SJSA1 (cell line): ENCODE data around the gene CDH23. TPM values are rescaled to one million over a fixed set of nuclear protein-coding genes. Genes with fewer than 3 reads are reported as not detected.

Source experiments
- DNase-seq, 2 experiments: peaks; one replicate each; pipeline ENCODE4 v3.0.0-alpha.2; 2015 to 2020; ENCODE audit warnings: low spot score in 2 of 2, low read depth in 1 of 2
- H3K27ac ChIP-seq: fragments of 250-450 bp; sonication (Bioruptor Pico); 2 replicates; pipeline ENCODE4 v1.5.1; 2020; ENCODE audit warnings: mild to moderate bottlenecking, moderate library complexity
- H3K27me3 ChIP-seq: fragments of 250-450 bp; sonication (Bioruptor Pico); replicated peaks from 2 replicates; pipeline ENCODE4 v1.5.1; 2020; ENCODE audit warnings: mild to moderate bottlenecking, moderate library complexity
- H3K36me3 ChIP-seq: fragments of 250-450 bp; sonication (Bioruptor Pico); 2 replicates; pipeline ENCODE4 v1.5.1; 2020; ENCODE audit warnings: mild to moderate bottlenecking
- H3K4me1 ChIP-seq: fragments of 250-450 bp; sonication (Bioruptor Pico); replicated peaks from 2 replicates; pipeline ENCODE4 v1.6.1; 2021; ENCODE audit warnings: mild to moderate bottlenecking
- H3K4me3 ChIP-seq: fragments of 250-450 bp; sonication (Bioruptor Pico); 2 replicates; pipeline ENCODE4 v1.5.1; 2020; ENCODE audit warnings: mild to moderate bottlenecking
- H3K9me3 ChIP-seq: fragments of 250-450 bp; sonication (Bioruptor Pico); replicated peaks from 2 replicates; pipeline ENCODE4 v1.5.1; 2020; ENCODE audit warnings: mild to moderate bottlenecking
- total RNA-seq: library from RNA; depleted of rRNA; stranded (reverse); fragments of >200 nt; shearing (Covaris generic); gene quantifications from 2 replicates; pipeline ENCODE4 v1.2.3, GENCODE V29; 2014

CDH23 gene
- total RNA-seq, 1 experiment from 2014 or later = 0.37 TPM

- peaks cover 11% of the 10 kb centered on the region for H3K4me1 ChIP-seq
- no peaks in the 10 kb centered on the region for H3K27me3 ChIP-seq
- no peak overlapping the region for H3K27ac ChIP-seq
- no peak overlapping the region for H3K4me3 ChIP-seq
- no peaks in the 10 kb centered on the region for H3K36me3 ChIP-seq
- no peak for DNase-seq
- no peaks in the 10 kb centered on the region for H3K9me3 ChIP-seq
These were observed 331.3 kb downstream of the CDH23 start for GRCh38 chr10:71727738-71728737.

GRCh38 chr10:71729161-71729636 lies 332.5 kb downstream of the CDH23 start:
- no peaks in the 10 kb centered on the region for H3K27me3 ChIP-seq
- no peak for DNase-seq
- H3K4me1 ChIP-seq = peaks cover 11% of the 10 kb centered on the region
- H3K27ac ChIP-seq = no peak overlapping the region
- H3K36me3 ChIP-seq = no peaks in the 10 kb centered on the region
- no peak overlapping the region for H3K4me3 ChIP-seq
- no peaks in the 10 kb centered on the region for H3K9me3 ChIP-seq

- H3K4me3 ChIP-seq = no peak overlapping the region
- DNase-seq = no peak
- no peaks in the 10 kb centered on the region for H3K9me3 ChIP-seq
- H3K27ac ChIP-seq = no peak overlapping the region
- H3K27me3 ChIP-seq = no peaks in the 10 kb centered on the region
- H3K36me3 ChIP-seq = no peaks in the 10 kb centered on the region
- H3K4me1 ChIP-seq = peaks cover 4% of the 10 kb centered on the region; the same call in 1 of the 2 replicates
These were observed 335.1 kb downstream of the CDH23 start for GRCh38 chr10:71731791-71732190.

- Histone ChIP-seq H3K27me3 (no peaks in the 10 kb centered on the region), H3K36me3 (no peaks in the 10 kb centered on the region), H3K4me3 (no peak overlapping the region), H3K27ac (no peak overlapping the region), H3K9me3 (no peaks in the 10 kb centered on the region), H3K4me1 (no peaks in the 10 kb centered on the region)
- no peak for DNase-seq
These were observed 338.1 kb downstream of the CDH23 start for GRCh38 chr10:71734797-71735196.

GRCh38 chr10:71735709-71736569 lies 339.2 kb downstream of the CDH23 start:
- H3K4me1 ChIP-seq = no peaks in the 10 kb centered on the region
- no peaks in the 10 kb centered on the region for H3K36me3 ChIP-seq
- DNase-seq = no peak
- H3K27ac ChIP-seq = no peak overlapping the region
- no peak overlapping the region for H3K4me3 ChIP-seq
- no peaks in the 10 kb centered on the region for H3K9me3 ChIP-seq
- no peaks in the 10 kb centered on the region for H3K27me3 ChIP-seq

GRCh38 chr10:71736570-71736952 lies 339.8 kb downstream of the CDH23 start:
- no peaks in the 10 kb centered on the region for H3K4me1 ChIP-seq
- H3K27me3 ChIP-seq = no peaks in the 10 kb centered on the region
- H3K36me3 ChIP-seq = no peaks in the 10 kb centered on the region
- no peak for DNase-seq
- no peak overlapping the region for H3K4me3 ChIP-seq
- H3K9me3 ChIP-seq = no peaks in the 10 kb centered on the region
- H3K27ac ChIP-seq = no peak overlapping the region

GRCh38 chr10:71737001-71737833 lies 340.5 kb downstream of the CDH23 start:
- Histone ChIP-seq H3K36me3 (no peaks in the 10 kb centered on the region), H3K4me1 (no peaks in the 10 kb centered on the region), H3K9me3 (no peaks in the 10 kb centered on the region), H3K27me3 (no peaks in the 10 kb centered on the region), H3K27ac (no peak overlapping the region), H3K4me3 (no peak overlapping the region)
- DNase-seq = no peak

- Histone ChIP-seq H3K27ac (no peak overlapping the region), H3K4me3 (no peak overlapping the region), H3K36me3 (no peaks in the 10 kb centered on the region), H3K9me3 (no peaks in the 10 kb centered on the region), H3K27me3 (no peaks in the 10 kb centered on the region), H3K4me1 (no peaks in the 10 kb centered on the region)
- DNase-seq = no peak
These were observed 341.1 kb downstream of the CDH23 start for GRCh38 chr10:71737834-71738197.

- Histone ChIP-seq H3K4me3 (no peak overlapping the region), H3K27me3 (no peaks in the 10 kb centered on the region), H3K27ac (no peak overlapping the region), H3K36me3 (no peaks in the 10 kb centered on the region), H3K4me1 (no peaks in the 10 kb centered on the region), H3K9me3 (no peaks in the 10 kb centered on the region)
- DNase-seq = no peak
These were observed 342.7 kb downstream of the CDH23 start for GRCh38 chr10:71739358-71739900.

- Histone ChIP-seq H3K27me3 (no peaks in the 10 kb centered on the region), H3K4me3 (no peak overlapping the region), H3K27ac (no peak overlapping the region), H3K36me3 (no peaks in the 10 kb centered on the region), H3K9me3 (no peaks in the 10 kb centered on the region), H3K4me1 (no peaks in the 10 kb centered on the region)
- no peak for DNase-seq
These were observed 343.4 kb downstream of the CDH23 start for GRCh38 chr10:71740069-71740653.

GRCh38 chr10:71741029-71741428 lies 344.3 kb downstream of the CDH23 start:
- H3K9me3 ChIP-seq = no peaks in the 10 kb centered on the region
- H3K27me3 ChIP-seq = no peaks in the 10 kb centered on the region
- no peak overlapping the region for H3K27ac ChIP-seq
- DNase-seq = no peak
- no peak overlapping the region for H3K4me3 ChIP-seq
- H3K36me3 ChIP-seq = no peaks in the 10 kb centered on the region
- no peaks in the 10 kb centered on the region for H3K4me1 ChIP-seq

GRCh38 chr10:71741671-71742070 lies 345.0 kb downstream of the CDH23 start:
- Histone ChIP-seq H3K4me1 (peaks cover 4% of the 10 kb centered on the region; the same call in 1 of the 2 replicates), H3K9me3 (no peaks in the 10 kb centered on the region), H3K27me3 (no peaks in the 10 kb centered on the region), H3K27ac (no peak overlapping the region), H3K36me3 (no peaks in the 10 kb centered on the region), H3K4me3 (no peak overlapping the region)
- no peak for DNase-seq
